ENCODE data around the gene ARHGAP1.

GRCh38 chr11:46682773-46683752, 17.4 kb downstream of the ARHGAP1 start:
- TF ChIP-seq POLR2AphosphoS5 (IDR thresholded peaks at IDR 0.05; ENCODE audit: borderline replicate concordance, low read depth, low read length) (no peak), EZH2 (IDR thresholded peaks at IDR 0.05) (no peak)

All from SK-N-MC (cell line).